ENCODE measurements around the gene CNTNAP5. TPM values are rescaled to one million over a fixed set of nuclear protein-coding genes. Genes with fewer than 3 reads are reported as not detected.
A peak's percentile ranks its signal among the peaks of the same experiment; 100 is the strongest.

Gene CNTNAP5
- total and polyA plus RNA-seq, 2 of the 13 experiments (the other 11 are each of a cell fraction or from before 2014, with no cell fraction given) = not detected

DNA sequence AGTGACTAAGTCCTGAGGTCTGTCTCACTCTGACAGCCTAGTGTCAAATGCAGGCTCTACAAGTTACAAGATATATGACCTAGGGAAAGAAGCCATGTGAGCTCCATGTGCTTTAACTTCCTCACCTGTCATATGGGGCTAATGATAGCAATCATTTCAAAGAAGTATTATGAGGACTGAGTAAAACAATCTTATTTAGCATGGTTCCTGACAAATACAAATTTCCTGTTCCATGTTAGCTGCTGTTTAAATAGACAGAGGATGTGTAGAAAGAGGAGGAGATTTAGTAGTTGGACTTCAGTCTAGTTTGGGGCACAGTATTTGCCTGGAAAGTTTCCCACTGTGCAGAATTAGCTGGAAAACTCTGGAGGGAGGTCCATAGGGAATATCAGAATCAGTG, 545.8 kb downstream of the CNTNAP5 start (continued):
- TF ChIP-seq, protein P1, sequence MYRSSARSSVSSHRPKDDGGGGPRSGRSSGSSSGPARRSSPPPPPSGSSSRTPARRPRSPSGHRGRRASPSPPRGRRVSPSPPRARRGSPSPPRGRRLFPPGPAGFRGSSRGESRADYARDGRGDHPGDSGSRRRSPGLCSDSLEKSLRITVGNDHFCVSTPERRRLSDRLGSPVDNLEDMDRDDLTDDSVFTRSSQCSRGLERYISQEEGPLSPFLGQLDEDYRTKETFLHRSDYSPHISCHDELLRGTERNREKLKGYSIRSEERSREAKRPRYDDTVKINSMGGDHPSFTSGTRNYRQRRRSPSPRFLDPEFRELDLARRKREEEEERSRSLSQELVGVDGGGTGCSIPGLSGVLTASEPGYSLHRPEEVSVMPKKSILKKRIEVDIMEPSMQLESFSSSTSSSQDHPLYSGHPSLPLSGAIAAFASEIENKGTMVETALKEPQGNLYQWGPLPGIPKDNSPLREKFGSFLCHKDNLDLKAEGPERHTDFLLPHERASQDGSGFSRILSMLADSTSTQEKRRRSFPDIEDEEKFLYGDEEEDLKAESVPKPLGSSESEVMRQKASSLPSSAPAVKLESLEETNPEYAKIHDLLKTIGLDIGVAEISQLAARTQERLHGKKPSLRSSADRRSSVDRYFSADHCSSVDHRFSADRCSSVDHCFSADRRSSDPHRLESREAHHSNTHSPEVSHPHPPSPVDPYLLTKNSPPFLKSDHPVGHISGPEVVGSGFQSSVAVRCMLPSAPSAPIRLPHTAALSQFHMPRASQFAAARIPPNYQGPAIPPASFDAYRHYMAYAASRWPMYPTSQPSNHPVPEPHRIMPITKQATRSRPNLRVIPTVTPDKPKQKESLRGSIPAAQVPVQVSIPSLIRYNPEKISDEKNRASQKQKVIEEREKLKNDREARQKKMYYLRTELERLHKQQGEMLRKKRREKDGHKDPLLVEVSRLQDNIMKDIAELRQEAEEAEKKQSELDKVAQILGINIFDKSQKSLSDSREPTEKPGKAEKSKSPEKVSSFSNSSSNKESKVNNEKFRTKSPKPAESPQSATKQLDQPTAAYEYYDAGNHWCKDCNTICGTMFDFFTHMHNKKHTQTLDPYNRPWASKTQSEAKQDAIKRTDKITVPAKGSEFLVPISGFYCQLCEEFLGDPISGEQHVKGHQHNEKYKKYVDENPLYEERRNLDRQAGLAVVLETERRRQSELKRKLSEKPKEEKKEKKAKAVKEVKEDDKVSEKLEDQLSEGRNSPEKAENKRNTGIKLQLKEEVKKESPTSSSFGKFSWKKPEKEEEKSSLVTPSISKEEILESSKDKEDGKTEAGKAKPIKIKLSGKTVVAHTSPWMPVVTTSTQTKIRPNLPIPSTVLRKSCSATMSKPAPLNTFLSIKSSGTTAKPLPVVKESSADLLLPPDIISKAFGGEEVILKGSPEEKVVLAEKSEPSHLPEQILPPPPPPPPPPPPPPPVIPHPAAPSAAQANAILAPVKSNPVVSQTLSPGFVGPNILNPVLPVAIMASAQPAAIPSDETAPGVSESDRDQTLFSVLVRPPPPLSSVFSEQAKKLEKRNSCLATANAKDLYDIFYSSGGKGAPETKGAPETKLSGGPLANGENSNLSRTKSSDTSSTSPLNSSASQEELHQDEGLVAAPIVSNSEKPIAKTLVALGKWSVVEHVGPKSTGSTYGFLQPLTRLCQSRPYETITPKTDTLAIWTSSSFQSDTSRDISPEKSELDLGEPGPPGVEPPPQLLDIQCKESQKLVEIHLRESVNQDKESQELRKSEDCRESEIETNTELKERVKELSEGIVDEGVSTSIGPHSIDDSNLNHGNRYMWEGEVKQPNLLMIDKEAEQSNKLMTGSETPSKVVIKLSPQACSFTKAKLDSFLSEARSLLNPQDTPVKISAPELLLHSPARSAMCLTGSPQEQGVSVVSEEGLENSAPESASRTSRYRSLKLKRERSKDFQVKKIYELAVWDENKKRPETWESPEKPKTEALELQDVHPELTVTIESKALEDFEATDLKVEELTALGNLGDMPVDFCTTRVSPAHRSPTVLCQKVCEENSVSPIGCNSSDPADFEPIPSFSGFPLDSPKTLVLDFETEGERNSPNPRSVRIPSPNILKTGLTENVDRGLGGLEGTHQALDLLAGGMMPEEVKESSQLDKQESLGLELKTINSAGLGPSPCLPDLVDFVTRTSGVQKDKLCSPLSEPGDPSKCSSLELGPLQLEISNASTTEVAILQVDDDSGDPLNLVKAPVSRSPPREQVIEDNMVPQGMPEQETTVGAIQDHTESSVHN (CRISPR knock-in tag; IDR thresholded peaks at IDR 0.05) = no peak
- TF ChIP-seq, protein P2, sequence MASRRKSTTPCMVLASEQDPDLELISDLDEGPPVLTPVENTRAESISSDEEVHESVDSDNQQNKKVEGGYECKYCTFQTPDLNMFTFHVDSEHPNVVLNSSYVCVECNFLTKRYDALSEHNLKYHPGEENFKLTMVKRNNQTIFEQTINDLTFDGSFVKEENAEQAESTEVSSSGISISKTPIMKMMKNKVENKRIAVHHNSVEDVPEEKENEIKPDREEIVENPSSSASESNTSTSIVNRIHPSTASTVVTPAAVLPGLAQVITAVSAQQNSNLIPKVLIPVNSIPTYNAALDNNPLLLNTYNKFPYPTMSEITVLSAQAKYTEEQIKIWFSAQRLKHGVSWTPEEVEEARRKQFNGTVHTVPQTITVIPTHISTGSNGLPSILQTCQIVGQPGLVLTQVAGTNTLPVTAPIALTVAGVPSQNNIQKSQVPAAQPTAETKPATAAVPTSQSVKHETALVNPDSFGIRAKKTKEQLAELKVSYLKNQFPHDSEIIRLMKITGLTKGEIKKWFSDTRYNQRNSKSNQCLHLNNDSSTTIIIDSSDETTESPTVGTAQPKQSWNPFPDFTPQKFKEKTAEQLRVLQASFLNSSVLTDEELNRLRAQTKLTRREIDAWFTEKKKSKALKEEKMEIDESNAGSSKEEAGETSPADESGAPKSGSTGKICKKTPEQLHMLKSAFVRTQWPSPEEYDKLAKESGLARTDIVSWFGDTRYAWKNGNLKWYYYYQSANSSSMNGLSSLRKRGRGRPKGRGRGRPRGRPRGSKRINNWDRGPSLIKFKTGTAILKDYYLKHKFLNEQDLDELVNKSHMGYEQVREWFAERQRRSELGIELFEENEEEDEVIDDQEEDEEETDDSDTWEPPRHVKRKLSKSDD (CRISPR knock-in tag; IDR thresholded peaks at IDR 0.05; ENCODE audit: low read depth) = no peak
- TF ChIP-seq IRF2 (CRISPR knock-in tag; IDR thresholded peaks at IDR 0.05) (peak; percentile 67; the same call in 1 of the 2 replicates), RFXAP (CRISPR knock-in tag; IDR thresholded peaks at IDR 0.05; ENCODE audit: borderline replicate concordance) (peak; percentile 57; the same call in 1 of the 2 replicates), IKZF1 (IDR thresholded peaks at IDR 0.05) (no peak), RCOR2 (CRISPR knock-in tag; IDR thresholded peaks at IDR 0.05) (peak; percentile 83)
- TF ChIP-seq, protein P3, sequence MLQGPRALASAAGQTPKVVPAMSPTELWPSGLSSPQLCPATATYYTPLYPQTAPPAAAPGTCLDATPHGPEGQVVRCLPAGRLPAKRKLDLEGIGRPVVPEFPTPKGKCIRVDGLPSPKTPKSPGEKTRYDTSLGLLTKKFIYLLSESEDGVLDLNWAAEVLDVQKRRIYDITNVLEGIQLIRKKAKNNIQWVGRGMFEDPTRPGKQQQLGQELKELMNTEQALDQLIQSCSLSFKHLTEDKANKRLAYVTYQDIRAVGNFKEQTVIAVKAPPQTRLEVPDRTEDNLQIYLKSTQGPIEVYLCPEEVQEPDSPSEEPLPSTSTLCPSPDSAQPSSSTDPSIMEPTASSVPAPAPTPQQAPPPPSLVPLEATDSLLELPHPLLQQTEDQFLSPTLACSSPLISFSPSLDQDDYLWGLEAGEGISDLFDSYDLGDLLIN (CRISPR knock-in tag; IDR thresholded peaks at IDR 0.05; ENCODE audit: borderline replicate concordance) = no peak
- TF ChIP-seq, protein P4, sequence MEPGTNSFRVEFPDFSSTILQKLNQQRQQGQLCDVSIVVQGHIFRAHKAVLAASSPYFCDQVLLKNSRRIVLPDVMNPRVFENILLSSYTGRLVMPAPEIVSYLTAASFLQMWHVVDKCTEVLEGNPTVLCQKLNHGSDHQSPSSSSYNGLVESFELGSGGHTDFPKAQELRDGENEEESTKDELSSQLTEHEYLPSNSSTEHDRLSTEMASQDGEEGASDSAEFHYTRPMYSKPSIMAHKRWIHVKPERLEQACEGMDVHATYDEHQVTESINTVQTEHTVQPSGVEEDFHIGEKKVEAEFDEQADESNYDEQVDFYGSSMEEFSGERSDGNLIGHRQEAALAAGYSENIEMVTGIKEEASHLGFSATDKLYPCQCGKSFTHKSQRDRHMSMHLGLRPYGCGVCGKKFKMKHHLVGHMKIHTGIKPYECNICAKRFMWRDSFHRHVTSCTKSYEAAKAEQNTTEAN (CRISPR knock-in tag; conservative IDR thresholded peaks at IDR 0.05) = peak; percentile 86
- TF ChIP-seq, protein P5, sequence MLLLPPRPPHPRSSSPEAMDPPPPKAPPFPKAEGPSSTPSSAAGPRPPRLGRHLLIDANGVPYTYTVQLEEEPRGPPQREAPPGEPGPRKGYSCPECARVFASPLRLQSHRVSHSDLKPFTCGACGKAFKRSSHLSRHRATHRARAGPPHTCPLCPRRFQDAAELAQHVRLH (CRISPR knock-in tag; IDR thresholded peaks at IDR 0.05; ENCODE audit: borderline replicate concordance, low read depth) = no peak
- TF ChIP-seq, protein P6, sequence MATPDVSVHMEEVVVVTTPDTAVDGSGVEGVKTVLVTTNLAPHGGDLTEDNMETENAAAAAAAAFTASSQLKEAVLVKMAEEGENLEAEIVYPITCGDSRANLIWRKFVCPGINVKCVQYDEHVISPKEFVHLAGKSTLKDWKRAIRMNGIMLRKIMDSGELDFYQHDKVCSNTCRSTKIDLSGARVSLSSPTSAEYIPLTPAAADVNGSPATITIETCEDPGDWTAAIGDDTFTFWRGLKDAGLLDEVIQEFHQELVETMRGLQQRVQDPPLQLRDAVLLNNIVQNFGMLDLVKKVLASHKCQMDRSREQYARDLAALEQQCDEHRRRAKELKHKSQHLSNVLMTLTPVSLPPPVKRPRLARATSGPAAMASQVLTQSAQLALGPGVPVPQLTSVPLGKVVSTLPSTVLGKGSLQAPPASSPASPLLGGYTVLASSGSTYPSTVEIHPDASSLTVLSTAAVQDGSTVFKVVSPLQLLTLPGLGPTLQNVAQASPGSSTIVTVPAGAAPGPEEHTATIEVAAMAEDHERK (CRISPR knock-in tag; IDR thresholded peaks at IDR 0.05; ENCODE audit: low read depth) = no peak; the same call in 1 of the 2 replicates
- TF ChIP-seq, protein P7, sequence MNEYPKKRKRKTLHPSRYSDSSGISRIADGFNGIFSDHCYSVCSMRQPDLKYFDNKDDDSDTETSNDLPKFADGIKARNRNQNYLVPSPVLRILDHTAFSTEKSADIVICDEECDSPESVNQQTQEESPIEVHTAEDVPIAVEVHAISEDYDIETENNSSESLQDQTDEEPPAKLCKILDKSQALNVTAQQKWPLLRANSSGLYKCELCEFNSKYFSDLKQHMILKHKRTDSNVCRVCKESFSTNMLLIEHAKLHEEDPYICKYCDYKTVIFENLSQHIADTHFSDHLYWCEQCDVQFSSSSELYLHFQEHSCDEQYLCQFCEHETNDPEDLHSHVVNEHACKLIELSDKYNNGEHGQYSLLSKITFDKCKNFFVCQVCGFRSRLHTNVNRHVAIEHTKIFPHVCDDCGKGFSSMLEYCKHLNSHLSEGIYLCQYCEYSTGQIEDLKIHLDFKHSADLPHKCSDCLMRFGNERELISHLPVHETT (CRISPR knock-in tag; conservative IDR thresholded peaks at IDR 0.05) = no peak
